Regular cardiac myocyte (primary cell): Measurements from ENCODE around the gene SGSM1. TPM values are rescaled to one million over a fixed set of nuclear protein-coding genes. Genes with fewer than 3 reads are reported as not detected.

Experiments
- total RNA-seq: library from RNA; depleted of rRNA; stranded (reverse); fragments of >200 nt; gene quantifications from 2 replicates; pipeline ENCODE4 v1.2.3, GENCODE V29; 2014

SGSM1 gene, protein sequence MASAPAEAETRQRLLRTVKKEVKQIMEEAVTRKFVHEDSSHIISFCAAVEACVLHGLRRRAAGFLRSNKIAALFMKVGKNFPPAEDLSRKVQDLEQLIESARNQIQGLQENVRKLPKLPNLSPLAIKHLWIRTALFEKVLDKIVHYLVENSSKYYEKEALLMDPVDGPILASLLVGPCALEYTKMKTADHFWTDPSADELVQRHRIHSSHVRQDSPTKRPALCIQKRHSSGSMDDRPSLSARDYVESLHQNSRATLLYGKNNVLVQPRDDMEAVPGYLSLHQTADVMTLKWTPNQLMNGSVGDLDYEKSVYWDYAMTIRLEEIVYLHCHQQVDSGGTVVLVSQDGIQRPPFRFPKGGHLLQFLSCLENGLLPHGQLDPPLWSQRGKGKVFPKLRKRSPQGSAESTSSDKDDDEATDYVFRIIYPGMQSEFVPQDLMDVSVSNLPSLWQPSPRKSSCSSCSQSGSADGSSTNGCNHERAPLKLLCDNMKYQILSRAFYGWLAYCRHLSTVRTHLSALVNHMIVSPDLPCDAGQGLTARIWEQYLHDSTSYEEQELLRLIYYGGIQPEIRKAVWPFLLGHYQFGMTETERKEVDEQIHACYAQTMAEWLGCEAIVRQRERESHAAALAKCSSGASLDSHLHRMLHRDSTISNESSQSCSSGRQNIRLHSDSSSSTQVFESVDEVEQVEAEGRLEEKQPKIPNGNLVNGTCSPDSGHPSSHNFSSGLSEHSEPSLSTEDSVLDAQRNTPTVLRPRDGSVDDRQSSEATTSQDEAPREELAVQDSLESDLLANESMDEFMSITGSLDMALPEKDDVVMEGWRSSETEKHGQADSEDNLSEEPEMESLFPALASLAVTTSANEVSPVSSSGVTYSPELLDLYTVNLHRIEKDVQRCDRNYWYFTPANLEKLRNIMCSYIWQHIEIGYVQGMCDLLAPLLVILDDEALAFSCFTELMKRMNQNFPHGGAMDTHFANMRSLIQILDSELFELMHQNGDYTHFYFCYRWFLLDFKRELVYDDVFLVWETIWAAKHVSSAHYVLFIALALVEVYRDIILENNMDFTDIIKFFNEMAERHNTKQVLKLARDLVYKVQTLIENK
- under 0.01 and 0.28 TPM in 2 replicates for total RNA-seq

GRCh38 chr22:24805790-24806662 lies at the start of gene SGSM1:
TSS of gene SGSM1 (plus strand) at chr22:24806211. CDS start at chr22:24806326, 115 bp downstream.

DNA sequence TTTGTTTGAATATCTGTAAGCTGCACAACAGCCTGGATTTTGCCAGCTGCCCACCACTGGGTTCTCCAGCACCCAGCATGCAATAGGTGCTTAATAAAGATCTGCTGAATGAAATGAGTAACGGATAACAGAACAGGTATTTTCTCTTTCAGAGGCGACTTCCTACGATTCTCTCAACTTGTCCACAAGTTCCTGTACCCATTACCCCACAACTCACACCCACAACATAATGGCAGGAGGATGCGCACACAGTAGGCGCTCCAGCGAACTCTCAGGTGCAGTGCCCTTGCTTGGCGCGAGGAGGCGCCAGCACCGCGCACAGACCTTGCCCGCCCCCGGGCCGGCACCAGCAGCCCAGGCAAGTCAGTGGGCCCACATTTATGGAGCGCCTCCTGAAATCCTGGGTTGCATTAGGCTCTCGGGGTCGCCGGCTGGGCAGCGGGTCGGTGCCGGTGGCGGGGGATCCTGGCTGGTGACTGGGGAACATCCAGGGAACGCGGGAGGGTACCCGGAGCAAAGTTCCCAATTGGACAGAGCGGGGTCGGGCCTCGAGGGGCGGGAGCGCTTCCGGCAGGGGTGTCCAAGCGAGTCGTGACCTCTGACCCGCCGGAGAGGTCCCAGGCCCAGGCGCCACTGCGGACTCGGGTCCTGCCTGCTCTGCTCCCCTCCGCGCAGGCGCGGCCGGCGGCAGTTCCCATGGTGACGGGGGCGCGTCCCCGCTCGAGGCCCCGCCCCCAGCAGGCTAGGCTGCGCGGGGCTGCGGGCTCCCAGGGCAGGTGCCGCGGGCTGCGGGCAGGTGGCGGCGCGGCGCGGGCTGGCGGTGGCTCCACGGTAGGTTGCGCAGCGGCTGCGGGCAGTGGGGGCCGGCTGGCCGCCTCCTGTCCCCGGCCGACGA lies 146.2 kb downstream of the SGSM1 start, which contains the start of gene KIAA1671:
TSS of gene KIAA1671 (plus strand) at position 775 of the 895 bp plus-strand sequence. CDS start 75,284 bp downstream, outside the sequence.

Other genes starting within 250 kb of the SGSM1 start
- 2.1 and 5.1 TPM in 2 replicates for gene LRRC75B, start 213.1 kb upstream of the SGSM1 start, total RNA-seq
- gene GGT1, start 203.0 kb upstream of the SGSM1 start, total RNA-seq, result 3.1 and 3.9 TPM in 2 replicates
- gene PIWIL3, start 31.5 kb upstream of the SGSM1 start, total RNA-seq, result under 0.01 TPM in 1 of 2 replicates, not detected in the other
- not detected in 2 replicates for gene LHFPL7, start 140.5 kb downstream of the SGSM1 start, total RNA-seq
- gene KIAA1671, start 146.5 kb downstream of the SGSM1 start, total RNA-seq, result 6.2 and 7.1 TPM in 2 replicates